SU-DHL-6 (cell line): Measurements from ENCODE around the gene TLR1.

Experiments
- H2AFZ ChIP-seq: fragments of 200-600 bp; sonication (generic); 2 replicates; pipeline ENCODE4 v1.6.1; 2014; ENCODE audit warnings: low read depth, mild to moderate bottlenecking, moderate library complexity, mixed read lengths, antibody characterized with exemption, low read length; ENCODE audit not compliant: severe bottlenecking
- H3F3A ChIP-seq: fragments of 200-600 bp; shearing (Covaris generic); 2 replicates; pipeline ENCODE4 v1.6.0; 2016; ENCODE audit warnings: antibody characterized with exemption, mild to moderate bottlenecking; ENCODE audit not compliant: insufficient read depth
- H3K27ac ChIP-seq: fragments of 200-600 bp; sonication (generic); 2 replicates; pipeline ENCODE4 v1.5.1; 2016; ENCODE audit warnings: low read depth, mild to moderate bottlenecking, low read length, moderate library complexity, mixed read lengths
- H3K27me3 ChIP-seq: fragments of 200-600 bp; sonication (generic), shearing (Covaris generic); 2 replicates; pipeline ENCODE4 v1.6.0; 2014; ENCODE audit warnings: mild to moderate bottlenecking, low read length
- H3K36me3 ChIP-seq: fragments of 200-600 bp; sonication (generic); 2 replicates; pipeline ENCODE4 v1.6.1; 2014; ENCODE audit warnings: mild to moderate bottlenecking, low read length, mixed read lengths
- H3K4me2 ChIP-seq: fragments of 300-600, 200-600 bp; shearing (Covaris generic), sonication (generic); 2 replicates; pipeline ENCODE4 v1.6.0; 2014; ENCODE audit warnings: low read length, low read depth, mild to moderate bottlenecking; ENCODE audit not compliant: poor library complexity, severe bottlenecking
- H3K4me3 ChIP-seq: fragments of 200-600 bp; sonication (generic); 2 replicates; pipeline ENCODE4 v1.5.1; 2014; ENCODE audit warnings: antibody characterized with exemption, low read length, mild to moderate bottlenecking, mixed read lengths; ENCODE audit not compliant: insufficient read depth, poor library complexity, severe bottlenecking
- H3K79me2 ChIP-seq: fragments of 200-600 bp; sonication (generic); 2 replicates; pipeline ENCODE4 v1.6.1; 2014; ENCODE audit warnings: mild to moderate bottlenecking, low read length, moderate library complexity; ENCODE audit not compliant: insufficient read depth
- H3K9ac ChIP-seq: fragments of 200-600 bp; sonication (generic); 2 replicates; pipeline ENCODE4 v1.7.0; 2014; ENCODE audit warnings: mild to moderate bottlenecking, low read length
- H3K9me2 ChIP-seq: fragments of 200-600 bp; sonication (generic); replicated peaks from 2 replicates; pipeline ENCODE4 v1.6.1; 2014; ENCODE audit warnings: low read length; ENCODE audit not compliant: insufficient read depth
- H3K9me3 ChIP-seq: fragments of 200-600 bp; sonication (generic); 2 replicates; pipeline ENCODE4 v1.6.1; 2014; ENCODE audit warnings: low read length, mixed read lengths; ENCODE audit not compliant: insufficient read depth
- H4K20me1 ChIP-seq: fragments of 200-600 bp; sonication (generic); 2 replicates; pipeline ENCODE4 v1.6.1; 2014; ENCODE audit warnings: low read depth, mild to moderate bottlenecking, antibody characterized with exemption, low read length, moderate library complexity, mixed read lengths
- EZH2phosphoT487 ChIP-seq: fragments of 200-600 bp; sonication (generic), shearing (Covaris generic); conservative IDR thresholded peaks from 2 replicates; pipeline ENCODE4 v1.6.1; 2018; ENCODE audit warnings: mild to moderate bottlenecking, antibody characterized with exemption, low read length, moderate library complexity, mixed read lengths
- TF ChIP-seq, protein P1 (sequence below): fragments of 200-600 bp; sonication (generic); IDR thresholded peaks from one replicate; pipeline ENCODE4 v1.5.1; 2017; ENCODE audit warnings: antibody characterized with exemption, mild to moderate bottlenecking, low read length, moderate library complexity; ENCODE audit not compliant: insufficient read depth, poor library complexity, severe bottlenecking

Gene TLR1

DNA sequence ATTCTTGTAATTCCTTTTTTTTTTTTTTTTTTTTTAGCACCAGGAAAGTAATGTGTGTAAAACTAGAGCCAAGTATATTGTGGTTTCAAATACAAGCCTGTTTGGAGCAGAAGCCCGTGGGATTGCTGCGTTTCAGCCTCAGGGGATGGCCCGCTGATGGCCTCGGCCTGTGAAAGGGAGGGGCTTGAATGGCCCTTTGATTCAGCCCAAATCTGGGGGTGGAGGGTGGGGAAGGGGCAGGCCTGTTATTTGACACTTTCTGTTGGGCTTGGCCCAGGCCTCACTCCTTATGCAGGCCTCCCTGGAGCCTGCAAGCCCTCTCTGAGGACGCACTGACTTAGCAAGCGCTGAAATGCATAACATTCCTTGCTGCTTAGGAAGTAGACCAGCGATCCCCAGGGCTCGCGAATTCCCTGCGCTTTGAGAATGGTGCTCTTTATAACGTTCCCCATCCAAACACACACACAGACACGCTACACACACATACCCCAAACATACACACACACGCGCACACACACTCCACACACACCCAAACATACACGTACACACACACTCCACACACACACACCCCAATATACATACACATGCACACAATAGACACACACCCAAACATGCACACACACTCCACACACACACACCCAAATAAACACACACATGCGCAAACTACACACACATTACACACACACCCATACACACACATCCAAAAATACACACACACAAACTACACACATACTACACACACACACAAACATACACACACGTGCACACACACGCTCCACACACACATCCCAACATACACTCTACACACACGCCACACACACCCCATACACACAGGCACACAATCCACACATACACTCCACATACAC lies 51.4 kb downstream of the TLR1 start:
- Histone ChIP-seq H3K4me2 (no peak overlapping the region), H3K9me3 (peaks cover 6% of the 10 kb centered on the region; the same call in 1 of the 2 replicates), H3K9me2 (no peaks in the 10 kb centered on the region), H3K27me3 (no peaks in the 10 kb centered on the region), H3K4me3 (no peak overlapping the region), H3K79me2 (no peaks in the 10 kb centered on the region), H3F3A (no peaks in the 10 kb centered on the region), H4K20me1 (no peaks in the 10 kb centered on the region), H3K36me3 (no peaks in the 10 kb centered on the region), H3K9ac (no peak overlapping the region), H3K27ac (no peak overlapping the region), H2AFZ (no peak overlapping the region)
- TF ChIP-seq EZH2phosphoT487, result no peak
- TF ChIP-seq, protein P1, sequence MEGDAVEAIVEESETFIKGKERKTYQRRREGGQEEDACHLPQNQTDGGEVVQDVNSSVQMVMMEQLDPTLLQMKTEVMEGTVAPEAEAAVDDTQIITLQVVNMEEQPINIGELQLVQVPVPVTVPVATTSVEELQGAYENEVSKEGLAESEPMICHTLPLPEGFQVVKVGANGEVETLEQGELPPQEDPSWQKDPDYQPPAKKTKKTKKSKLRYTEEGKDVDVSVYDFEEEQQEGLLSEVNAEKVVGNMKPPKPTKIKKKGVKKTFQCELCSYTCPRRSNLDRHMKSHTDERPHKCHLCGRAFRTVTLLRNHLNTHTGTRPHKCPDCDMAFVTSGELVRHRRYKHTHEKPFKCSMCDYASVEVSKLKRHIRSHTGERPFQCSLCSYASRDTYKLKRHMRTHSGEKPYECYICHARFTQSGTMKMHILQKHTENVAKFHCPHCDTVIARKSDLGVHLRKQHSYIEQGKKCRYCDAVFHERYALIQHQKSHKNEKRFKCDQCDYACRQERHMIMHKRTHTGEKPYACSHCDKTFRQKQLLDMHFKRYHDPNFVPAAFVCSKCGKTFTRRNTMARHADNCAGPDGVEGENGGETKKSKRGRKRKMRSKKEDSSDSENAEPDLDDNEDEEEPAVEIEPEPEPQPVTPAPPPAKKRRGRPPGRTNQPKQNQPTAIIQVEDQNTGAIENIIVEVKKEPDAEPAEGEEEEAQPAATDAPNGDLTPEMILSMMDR, result no peak

DNA sequence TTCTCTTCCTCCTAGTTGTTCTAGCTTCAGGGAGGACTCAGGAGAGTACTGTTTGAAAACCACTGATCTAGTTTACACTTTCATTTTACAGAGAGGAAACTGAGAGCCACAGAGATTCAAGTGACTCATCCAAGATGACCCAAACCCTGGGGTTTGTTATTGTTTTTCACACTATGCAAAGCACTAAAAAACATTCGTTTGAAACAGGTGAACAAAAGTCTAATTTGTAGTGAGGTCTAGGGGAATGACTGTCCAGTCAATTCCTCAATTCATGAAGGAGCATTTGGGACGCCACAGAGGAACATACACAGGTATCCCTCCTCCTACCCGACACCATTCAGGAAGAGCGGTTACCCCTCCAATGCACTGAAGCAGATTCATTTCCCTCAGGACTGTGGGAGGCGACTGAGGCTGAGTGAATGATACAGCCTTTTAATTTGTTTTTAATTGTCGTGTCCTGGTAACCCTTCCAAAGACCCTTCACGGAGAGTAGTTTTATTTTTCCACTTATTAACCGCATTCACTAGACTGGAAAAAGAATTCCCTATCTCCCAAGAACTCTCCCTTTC lies 52.1 kb downstream of the TLR1 start:
- no peak overlapping the region for H3K9ac ChIP-seq
- no peak overlapping the region for H2AFZ ChIP-seq
- H3K36me3 ChIP-seq, result no peaks in the 10 kb centered on the region
- no peaks in the 10 kb centered on the region for H3K79me2 ChIP-seq
- H3K27me3 ChIP-seq, result no peaks in the 10 kb centered on the region
- H3K27ac ChIP-seq, result no peak overlapping the region
- no peaks in the 10 kb centered on the region for H4K20me1 ChIP-seq
- no peak for TF ChIP-seq EZH2phosphoT487
- TF ChIP-seq, protein P1, result no peak
- H3K9me2 ChIP-seq, result no peaks in the 10 kb centered on the region
- H3F3A ChIP-seq, result no peaks in the 10 kb centered on the region
- no peak overlapping the region for H3K4me2 ChIP-seq
- peaks cover 13% of the 10 kb centered on the region; the same call in 1 of the 2 replicates for H3K9me3 ChIP-seq
- H3K4me3 ChIP-seq, result no peak overlapping the region

DNA sequence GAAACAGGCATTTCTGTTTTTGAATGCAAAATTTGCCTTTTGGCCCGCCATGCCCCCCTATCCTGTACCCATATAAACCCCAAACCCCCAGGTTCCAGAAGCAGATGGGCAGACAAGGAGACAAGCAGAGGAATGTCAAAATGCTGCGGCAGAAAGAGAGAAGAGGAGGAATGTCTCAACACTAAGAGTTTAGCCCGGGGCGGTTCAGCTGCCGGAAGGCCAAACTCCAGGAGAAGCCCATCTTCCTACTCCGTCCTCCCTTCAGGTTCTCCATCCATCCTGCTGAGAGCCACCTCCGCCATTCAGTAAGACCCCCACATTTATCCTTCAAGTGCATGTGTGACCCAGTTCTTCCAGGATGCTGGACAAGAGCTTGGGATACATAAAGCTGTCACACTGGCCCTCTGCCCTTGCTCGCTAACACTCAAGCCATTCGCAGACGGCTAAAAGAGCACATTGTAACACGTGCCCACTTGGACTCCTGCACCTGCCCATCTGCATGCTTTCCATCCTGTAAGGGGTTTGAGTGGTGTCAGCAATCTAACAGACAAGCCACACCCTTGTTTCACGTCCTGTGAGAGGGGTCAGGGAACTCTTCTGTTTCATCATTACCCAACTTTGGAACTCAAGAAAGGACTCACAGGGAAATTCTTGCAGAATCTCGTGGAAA lies 53.1 kb downstream of the TLR1 start:
- TF ChIP-seq, protein P1, result no peak
- no peak for TF ChIP-seq EZH2phosphoT487
- Histone ChIP-seq H3K4me2 (no peak overlapping the region), H4K20me1 (no peaks in the 10 kb centered on the region), H3K9me3 (peaks cover 21% of the 10 kb centered on the region; the same call in 1 of the 2 replicates), H3K27me3 (no peaks in the 10 kb centered on the region), H3K9me2 (no peaks in the 10 kb centered on the region), H3K4me3 (no peak overlapping the region), H2AFZ (no peak overlapping the region), H3K36me3 (no peaks in the 10 kb centered on the region), H3K27ac (no peak overlapping the region), H3F3A (no peaks in the 10 kb centered on the region), H3K9ac (no peak overlapping the region), H3K79me2 (no peaks in the 10 kb centered on the region)
